ENCODE results near the gene GRIK1.

GRIK1 gene

DNA sequence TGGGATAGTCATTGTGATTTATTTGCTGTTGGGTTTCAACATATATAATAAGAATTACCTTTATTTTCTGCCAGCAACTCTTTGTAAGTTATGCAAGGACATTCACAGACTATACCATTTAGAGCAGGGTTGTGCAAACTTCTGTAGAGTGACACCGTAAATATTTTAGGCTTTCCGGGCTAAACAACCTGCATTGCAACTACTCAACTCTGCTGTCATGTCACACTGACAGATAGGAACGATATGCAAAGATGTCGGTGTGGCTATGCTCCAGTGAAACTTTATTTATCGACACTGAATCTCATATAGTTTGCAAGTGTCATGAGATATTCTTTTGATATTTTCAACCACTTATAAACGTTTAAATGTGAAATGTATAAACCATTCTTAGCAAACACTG, 430.7 kb downstream of the GRIK1 start:
- DNase-seq = no peak

- no peak for DNase-seq
These were observed 431.5 kb downstream of the GRIK1 start for GRCh38 chr21:29508301-29508700.

DNA sequence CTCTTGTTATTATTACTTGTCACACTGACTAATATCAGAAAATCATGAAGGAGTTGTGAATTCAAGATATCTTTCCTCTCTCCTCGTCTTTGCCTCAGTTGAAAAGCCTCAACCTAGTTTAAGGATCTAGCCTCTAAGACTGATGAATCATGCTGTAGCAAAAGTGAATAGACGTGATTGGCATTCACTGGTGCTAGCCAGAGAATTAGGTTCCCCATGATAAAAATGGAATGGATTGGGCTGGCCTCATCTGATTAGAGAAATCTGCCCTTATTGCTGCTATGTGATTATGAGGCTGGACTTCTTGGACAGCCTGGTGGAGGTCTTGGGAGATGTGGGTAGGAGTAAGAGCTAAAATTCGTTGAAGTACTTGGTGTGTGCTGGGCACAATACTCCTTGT, 432.8 kb downstream of the GRIK1 start:
- DNase-seq = no peak

GRCh38 chr21:29506214-29506613, 433.6 kb downstream of the GRIK1 start:
- DNase-seq = no peak

- DNase-seq = peak; percentile 73
These were observed 435.0 kb downstream of the GRIK1 start for GRCh38 chr21:29504751-29505321.

GRCh38 chr21:29501451-29501850, 438.3 kb downstream of the GRIK1 start:
- peak; percentile 64 for DNase-seq

GRCh38 chr21:29499734-29500343, 440.0 kb downstream of the GRIK1 start:
- peak; percentile 60 for DNase-seq

GRCh38 chr21:29499229-29499628, 440.6 kb downstream of the GRIK1 start:
- DNase-seq = no peak

GRCh38 chr21:29496337-29496736, 443.5 kb downstream of the GRIK1 start:
- no peak for DNase-seq

DNA sequence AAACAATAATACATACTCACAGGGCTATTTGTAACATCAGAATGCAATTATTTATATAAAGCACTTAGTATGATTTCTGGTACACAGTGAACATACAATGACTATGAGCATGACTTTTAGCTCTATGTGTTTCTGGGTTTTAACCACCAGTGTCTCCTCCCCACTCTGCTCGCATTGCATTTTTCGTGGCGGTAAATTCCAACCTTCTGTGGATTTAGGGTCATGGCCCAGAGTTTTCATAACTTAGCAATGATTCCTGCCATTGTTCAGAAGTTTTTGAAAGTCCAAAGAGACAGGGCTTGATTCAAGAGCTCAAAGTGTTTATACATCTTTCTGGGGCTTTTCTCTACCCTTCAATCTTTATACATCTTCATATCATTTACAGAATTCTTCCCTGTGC, 449.8 kb downstream of the GRIK1 start:
- peak; percentile 56 for DNase-seq

DNA sequence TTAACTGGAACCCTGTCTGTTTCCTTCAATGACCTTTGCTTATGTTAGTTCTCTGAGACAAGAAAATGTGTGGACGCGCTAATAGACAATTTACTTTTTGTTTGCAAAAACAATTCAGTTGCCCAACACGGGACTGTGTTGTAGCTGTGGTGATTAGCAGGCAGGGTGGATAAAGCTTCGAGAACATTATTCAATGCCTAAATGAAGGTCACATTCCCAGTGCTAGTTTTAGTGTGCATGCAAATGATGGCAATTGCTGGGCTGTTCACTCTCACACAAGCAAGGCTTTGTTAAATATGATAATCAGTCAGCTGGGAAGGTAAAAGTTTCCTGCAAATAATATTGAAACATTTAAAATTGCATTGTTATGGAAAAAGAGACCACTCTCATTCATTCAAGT, 452.6 kb downstream of the GRIK1 start:
- no peak for DNase-seq
